GM19351 (cell line): Measurements from ENCODE around the gene TP63.

ENCODE experiments used
- ATAC-seq: cut with Tn5 transposase; IDR thresholded peaks from one replicate; pipeline ENCODE4 v1.9.1; 2021; ENCODE audit warnings: mild to moderate bottlenecking, moderate library complexity; ENCODE audit not compliant: unreplicated experiment

Gene TP63

GRCh38 chr3:189902230-189903186 lies 271.3 kb downstream of the TP63 start:
- no peak for ATAC-seq

GRCh38 chr3:189903562-189904250 lies 272.5 kb downstream of the TP63 start:
- ATAC-seq, result no peak

GRCh38 chr3:189907803-189908202 lies 276.6 kb downstream of the TP63 start:
- ATAC-seq, result no peak

GRCh38 chr3:189908646-189909045 lies 277.5 kb downstream of the TP63 start:
- ATAC-seq, result no peak

- ATAC-seq, result no peak
These were observed 277.9 kb downstream of the TP63 start for GRCh38 chr3:189909139-189909538.

GRCh38 chr3:189909573-189909972 lies 278.4 kb downstream of the TP63 start:
- no peak for ATAC-seq

- no peak for ATAC-seq
These were observed 279.8 kb downstream of the TP63 start for GRCh38 chr3:189911001-189911400.

- no peak for ATAC-seq
These were observed 283.6 kb downstream of the TP63 start for GRCh38 chr3:189914799-189915198.

GRCh38 chr3:189921770-189922169 lies 290.6 kb downstream of the TP63 start:
- ATAC-seq, result no peak

GRCh38 chr3:189927975-189928895 lies 297.0 kb downstream of the TP63 start:
- no peak for ATAC-seq

GRCh38 chr3:189936201-189936945 lies 305.2 kb downstream of the TP63 start:
- ATAC-seq, result no peak

- no peak for ATAC-seq
These were observed 306.3 kb downstream of the TP63 start for GRCh38 chr3:189937302-189938127.

GRCh38 chr3:189941125-189941524 lies 309.9 kb downstream of the TP63 start:
- no peak for ATAC-seq

GRCh38 chr3:189941679-189942078 lies 310.5 kb downstream of the TP63 start:
- no peak for ATAC-seq

- no peak for ATAC-seq
These were observed 311.8 kb downstream of the TP63 start for GRCh38 chr3:189942948-189943347.

GRCh38 chr3:189944285-189945145 lies 313.3 kb downstream of the TP63 start:
- ATAC-seq, result no peak

- ATAC-seq, result no peak
These were observed 314.9 kb downstream of the TP63 start for GRCh38 chr3:189945935-189946709.
